GM19467 (cell line): ENCODE measurements around the gene LRPAP1.
"Not testable (repeated sequence)": the region's sequence is repeated elsewhere in the genome, so short reads cannot be mapped to it uniquely, and the experiment has no call there.

Source experiments
- ATAC-seq: cut with Tn5 transposase; IDR thresholded peaks from one replicate; pipeline ENCODE4 v1.9.1; 2021; ENCODE audit warnings: mild to moderate bottlenecking, moderate library complexity; ENCODE audit not compliant: unreplicated experiment

The LRPAP1 gene

GRCh38 chr4:3520276-3520675 lies 11.9 kb downstream of the LRPAP1 start:
- ATAC-seq: no peak

GRCh38 chr4:3519468-3520264 lies 12.6 kb downstream of the LRPAP1 start:
- no peak for ATAC-seq

DNA sequence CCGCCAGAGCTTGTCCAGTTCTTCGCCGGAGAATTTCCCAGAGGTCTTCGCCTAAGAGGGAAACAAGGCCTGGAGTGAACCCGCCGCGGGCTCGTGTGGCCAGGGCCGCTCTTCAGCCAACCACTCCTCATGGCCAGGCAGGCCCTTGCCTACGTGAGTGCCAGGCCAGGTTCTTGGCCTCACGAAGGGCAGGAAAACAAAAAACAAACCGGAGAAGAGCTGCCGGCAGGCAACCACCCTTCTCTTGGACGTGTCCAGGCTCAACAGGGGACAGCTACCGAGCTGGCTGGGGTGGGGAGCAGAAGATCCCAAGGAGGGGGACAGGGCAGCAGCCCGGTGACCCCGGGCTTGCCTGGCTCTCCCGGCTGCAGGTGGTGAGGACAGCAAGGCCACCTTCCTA lies 13.3 kb downstream of the LRPAP1 start:
- no peak for ATAC-seq

DNA sequence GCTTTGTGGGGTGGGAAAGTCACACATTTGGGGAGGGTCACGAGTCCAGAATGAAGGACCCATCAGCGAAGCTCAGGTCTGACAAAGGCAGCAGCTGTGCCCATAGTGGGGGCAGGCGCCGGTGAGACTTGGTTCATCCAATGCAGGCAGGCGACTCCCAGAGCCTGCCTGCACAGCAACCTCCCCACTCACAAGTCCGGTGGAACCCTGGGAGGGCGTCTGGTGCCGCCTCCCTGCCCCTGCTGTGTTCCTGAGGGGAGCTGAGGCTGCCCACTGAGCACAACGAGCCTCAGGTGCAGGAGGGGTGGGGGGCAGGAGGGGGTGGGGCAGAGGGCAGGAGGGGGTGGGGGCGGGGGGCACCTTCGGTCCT lies 13.7 kb downstream of the LRPAP1 start:
- ATAC-seq: no peak

GRCh38 chr4:3517731-3518510 lies 14.3 kb downstream of the LRPAP1 start:
- ATAC-seq: no peak

- ATAC-seq: no peak
Observed at GRCh38 chr4:3516836-3517730, 15.1 kb downstream of the LRPAP1 start.

- no peak for ATAC-seq
Observed at GRCh38 chr4:3516061-3516835, 16.0 kb downstream of the LRPAP1 start.

- no peak for ATAC-seq
Observed at GRCh38 chr4:3515646-3516045, 16.6 kb downstream of the LRPAP1 start.

DNA sequence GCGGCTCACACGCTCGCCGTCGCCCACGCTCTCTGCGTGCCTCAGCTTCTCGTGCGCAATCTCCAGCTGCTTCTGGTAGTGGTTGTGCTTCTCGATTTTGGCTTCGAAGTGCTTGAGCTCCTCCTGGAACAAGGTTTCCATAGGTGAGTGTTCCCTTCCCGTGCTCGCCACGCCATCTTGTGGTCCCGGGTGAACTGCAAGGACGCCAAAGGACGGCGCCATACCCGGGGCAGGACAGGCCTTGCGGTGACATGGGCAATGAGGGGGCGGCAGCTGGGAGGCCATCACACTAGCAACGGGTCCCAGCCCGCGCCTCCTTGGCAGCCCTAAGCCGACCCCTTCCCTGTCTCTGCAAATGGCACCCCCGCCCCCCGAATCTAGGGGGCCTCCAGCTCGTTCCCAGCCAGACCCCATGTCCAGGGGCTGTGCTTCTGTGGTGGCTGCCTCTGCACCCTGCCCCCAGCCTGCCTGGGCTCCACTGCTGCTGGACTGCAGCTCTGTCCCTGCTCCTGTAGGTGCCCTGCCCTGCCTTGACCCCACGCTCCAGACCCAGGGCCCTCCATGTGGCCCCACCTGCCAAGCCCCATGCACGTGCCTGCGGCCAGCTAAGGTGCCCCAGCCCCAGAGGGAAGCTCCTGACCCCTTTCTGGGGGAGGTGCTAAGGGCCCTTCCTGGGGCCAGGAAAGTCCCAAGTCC lies 17.3 kb downstream of the LRPAP1 start:
- ATAC-seq: no peak

GRCh38 chr4:3514221-3514780 lies 17.9 kb downstream of the LRPAP1 start:
- ATAC-seq: no peak

GRCh38 chr4:3513807-3514206 lies 18.4 kb downstream of the LRPAP1 start:
- no peak for ATAC-seq

DNA sequence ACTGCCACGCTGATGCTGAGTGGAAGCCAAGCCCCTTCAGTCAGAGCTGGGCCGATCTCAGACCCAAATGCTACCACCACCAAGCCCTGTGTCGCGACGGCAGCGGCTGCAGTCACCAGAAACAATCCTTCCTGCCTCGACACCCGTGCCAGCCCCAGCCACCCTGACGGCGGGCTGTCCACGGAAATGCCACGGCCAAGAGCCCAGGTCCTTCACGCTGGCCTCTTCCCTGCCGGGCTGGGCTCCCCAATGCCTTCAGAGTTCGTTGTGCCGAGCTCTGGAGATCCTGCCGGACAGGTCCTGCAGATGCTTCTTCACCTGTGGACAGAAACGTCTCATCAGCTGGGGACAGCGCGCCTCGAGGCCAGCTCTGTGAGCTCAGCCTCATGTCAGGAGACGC lies 19.5 kb downstream of the LRPAP1 start:
- no peak for ATAC-seq

- ATAC-seq: no peak
Observed at GRCh38 chr4:3512279-3512678, 19.9 kb downstream of the LRPAP1 start.

- ATAC-seq: not testable (repeated sequence)
Observed at GRCh38 chr4:3511601-3512000, 20.6 kb downstream of the LRPAP1 start.

DNA sequence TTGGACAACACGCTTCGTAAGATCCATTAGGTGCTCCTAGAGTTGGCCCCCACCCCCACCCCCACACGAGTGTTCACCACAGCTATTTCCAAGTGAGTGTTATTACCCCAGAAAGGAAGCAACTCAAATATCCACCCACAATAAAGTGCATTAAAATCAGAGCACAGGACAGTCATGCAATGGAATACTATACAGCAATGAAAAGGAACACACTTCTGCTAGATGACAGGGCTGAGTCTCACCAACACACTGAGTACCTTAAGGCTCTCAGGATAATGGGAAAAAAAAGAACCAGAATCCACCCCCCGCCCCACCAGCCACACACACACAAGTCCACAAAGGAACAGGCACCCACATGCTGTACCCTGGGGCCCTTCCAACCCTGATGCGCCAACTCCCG lies 21.0 kb downstream of the LRPAP1 start:
- ATAC-seq: no peak

DNA sequence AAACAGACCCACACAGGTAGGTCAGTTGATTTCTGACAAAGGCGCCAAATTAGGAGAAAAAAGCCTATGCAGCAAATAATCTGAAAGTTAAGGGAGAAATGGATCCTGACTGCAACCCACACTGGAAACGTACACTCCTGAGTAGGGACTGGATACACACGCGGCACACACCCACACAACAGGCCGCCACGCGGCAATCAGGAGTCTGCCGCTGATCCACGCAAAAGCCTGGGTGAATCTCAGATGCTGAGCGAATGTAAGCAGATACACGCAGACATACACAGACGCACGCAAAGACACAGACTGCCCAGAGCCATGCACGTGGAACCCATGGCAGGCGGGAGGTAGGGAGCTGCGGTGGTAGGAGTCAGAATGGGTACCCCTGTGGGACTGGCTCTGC lies 21.7 kb downstream of the LRPAP1 start:
- no peak for ATAC-seq

- no peak for ATAC-seq
Observed at GRCh38 chr4:3508542-3508941, 23.7 kb downstream of the LRPAP1 start.

DNA sequence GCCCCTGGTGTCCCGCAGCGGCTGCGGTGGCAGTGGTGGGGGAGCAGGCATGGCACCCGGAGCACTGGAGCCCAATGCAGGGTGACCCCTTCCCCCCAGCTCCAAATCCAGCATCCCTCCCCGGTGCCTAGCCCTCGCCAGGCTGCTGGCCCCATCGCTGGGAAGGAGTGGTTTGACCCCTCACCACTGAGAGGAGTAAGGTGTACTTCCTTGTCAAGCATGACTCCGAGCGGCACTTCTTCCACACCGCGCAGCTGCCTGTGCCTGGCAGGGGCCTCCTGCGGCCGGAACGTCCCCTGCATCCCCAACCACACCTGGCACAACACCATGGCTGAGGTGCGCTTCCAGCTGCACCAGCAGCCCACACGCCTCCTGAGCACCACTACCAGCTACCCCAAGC lies 27.0 kb downstream of the LRPAP1 start:
- ATAC-seq: no peak
